Measurements from ENCODE around the gene TNIP2.

TNIP2 gene

DNA sequence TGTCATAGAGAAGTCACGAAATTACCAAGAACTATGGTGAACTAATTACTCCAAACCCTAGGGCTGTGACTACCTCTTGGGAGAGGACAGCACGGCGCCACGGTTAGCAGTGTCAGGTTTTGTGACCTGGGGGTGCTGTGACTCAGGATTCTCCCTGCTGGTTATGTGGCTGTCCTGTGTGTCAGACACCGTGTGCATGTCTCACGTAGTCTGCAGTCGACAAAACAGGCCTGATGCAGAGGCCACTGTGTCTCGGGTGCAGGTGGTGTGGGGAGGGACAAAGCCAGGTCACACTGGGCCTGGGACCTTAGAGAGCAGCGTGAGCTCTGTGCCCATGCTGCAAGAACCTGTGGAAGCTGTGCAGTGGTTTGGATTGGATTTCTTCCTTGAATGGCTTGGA lies 34.1 kb downstream of the TNIP2 start:
- DNase-seq = no peak

DNA sequence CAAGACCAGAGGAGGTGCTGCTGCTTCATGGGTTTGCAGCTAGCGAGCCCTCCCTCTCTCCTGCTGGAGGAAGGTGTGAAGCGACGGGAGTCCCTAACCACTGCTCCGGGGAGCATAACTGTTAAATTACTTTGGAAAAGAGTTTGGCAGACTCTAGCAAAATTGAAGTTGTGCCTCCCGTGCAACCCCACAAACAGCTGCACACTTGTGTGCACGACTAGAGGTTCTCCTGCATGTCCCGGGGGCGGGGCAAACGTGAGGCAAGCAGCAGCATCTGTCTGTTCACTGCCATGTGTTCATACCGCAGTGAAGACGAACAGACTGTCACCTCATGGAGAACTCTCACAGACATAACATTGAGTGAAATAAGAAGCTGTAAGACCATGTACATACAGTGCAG lies 34.5 kb downstream of the TNIP2 start:
- DNase-seq = no peak

DNA sequence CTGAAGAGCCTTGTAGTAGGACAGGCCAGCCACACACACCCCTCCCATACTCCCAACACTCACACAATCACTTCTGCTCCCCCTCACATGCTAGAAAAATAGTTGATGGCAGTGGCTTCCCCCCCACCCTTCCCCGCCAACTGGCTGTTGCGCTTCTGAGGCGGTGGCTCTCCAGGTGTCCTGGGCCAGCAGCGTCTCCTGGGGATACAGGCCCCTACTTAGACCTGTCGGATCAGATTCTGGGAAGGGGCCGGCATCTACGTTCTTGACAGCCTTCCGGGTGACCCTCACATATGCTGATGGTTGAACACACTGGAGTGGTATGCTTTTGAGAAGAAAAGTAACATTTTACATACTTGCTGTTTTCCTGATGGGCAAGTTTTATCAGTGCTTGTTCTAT lies 39.9 kb downstream of the TNIP2 start:
- DNase-seq = no peak

DNA sequence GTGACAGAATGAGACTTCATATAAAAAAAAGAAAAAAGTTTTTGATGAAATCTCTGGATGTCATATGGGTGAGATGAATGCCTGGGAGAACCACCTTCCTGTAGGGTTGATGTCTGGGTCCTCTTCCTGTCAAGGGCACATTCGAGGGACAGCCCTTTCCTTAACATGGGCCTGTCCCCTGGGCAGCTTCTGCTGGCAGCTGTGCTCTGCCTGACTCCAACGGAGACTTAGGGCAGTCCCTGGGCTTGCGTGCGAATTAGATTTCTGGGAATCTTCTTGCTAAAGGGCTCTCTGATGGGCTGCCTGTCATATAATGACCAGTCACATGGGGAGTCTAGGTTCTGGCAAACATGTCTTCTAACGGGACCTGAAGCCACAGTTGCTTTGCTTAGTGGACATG lies 40.7 kb downstream of the TNIP2 start:
- no peak for DNase-seq

DNA sequence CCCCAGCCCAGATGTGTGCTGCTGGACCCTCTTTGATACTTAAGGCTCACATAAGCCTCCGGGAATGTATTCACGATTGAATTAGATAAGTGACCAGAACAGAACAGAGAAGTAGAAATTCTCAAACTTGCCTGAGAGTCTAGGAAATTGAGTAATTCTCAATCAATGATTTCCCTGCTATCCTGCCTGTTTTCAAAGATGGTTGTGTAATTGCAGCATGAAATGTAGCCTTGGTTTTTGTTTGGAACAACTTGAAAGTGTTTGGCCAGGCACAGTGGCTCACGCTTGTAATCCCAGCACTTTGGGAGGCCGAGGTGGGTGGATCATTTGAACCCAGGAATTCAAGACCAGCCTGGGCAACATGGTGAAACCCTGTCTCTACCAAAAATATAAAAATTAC lies 41.2 kb downstream of the TNIP2 start:
- DNase-seq = no peak

DNA sequence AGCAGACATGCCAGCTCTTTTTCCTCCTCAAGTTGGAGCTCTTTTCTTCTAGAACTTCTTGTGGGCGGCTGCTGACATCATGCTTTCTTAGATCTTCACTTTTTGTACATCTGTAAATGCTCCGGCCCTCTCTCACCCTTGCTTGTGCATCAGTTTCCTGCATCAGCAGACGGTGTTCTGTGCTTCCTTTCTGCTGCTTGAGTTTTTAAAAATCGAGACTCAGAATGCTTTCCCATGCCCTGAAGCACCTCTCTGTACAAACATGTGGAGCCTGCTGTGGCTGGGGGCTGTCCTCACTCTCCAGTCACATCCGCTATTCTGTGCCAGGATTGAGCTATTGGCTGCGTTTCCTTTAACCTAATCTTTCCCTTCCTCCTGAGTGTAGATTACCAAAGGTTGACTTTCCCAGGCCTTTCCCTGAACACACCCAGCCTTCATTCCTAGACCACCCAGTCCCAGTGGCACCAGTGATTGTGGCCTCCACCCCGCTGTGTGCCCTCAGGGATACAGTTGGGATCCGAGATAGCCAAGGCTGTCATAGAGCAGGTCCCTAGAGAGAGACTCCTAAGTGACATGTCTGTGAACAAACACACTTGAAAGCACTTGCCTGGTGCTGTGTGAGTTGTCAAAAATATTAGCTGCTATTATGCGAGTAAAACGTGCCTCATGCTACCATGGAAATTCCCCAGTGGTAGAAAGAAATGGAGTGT lies 41.9 kb downstream of the TNIP2 start:
- DNase-seq = peak in 2 of 51 donors; percentile 15 to 19

DNA sequence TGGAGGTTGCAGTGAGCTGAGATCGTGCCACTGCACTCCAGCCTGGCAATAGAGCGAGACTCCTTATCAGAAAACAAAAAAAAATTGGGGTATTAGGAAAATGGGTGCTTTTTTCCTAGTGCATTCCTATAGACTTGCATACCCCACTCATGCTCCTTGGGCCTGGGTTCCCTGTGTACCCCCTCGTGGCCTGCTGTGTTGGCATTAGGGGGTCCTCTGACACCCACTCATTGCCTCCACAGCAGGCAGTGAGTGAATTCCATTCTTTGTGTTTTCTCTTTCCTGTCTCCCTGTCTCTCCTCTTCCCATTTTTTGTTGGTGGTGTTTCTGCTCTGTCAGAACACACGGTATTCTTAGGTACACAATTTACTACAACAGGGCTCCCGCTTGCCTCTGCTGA lies 42.8 kb downstream of the TNIP2 start:
- DNase-seq = no peak

DNA sequence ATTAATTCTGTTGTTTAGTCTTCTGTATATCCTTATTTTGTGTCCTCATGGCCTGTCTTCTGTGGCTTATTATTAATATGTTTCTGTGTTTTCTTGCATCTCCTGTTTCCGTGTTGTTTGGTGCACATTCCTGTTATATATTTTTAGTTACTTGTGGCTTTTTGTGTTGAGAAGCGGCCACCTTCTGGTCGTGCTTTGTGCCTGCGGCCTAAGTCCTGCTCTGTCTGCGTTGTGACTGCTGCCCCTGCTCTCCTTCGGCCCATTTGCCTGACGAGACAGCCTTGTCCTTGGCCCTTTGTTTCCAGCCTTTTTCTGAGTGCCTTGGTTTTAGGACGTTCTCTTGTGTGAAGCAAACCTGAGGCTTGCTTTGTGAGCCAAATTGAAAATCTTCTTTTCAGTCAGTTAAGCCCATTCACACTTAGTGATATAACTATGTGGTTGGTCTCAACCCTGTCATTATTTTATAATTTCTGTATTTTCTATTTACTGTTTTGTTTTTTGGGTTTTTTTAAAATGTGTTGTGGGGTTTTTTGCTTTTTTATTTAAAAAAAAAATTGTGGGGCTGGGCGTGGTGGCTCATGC lies 43.8 kb downstream of the TNIP2 start:
- DNase-seq = no peak

DNA sequence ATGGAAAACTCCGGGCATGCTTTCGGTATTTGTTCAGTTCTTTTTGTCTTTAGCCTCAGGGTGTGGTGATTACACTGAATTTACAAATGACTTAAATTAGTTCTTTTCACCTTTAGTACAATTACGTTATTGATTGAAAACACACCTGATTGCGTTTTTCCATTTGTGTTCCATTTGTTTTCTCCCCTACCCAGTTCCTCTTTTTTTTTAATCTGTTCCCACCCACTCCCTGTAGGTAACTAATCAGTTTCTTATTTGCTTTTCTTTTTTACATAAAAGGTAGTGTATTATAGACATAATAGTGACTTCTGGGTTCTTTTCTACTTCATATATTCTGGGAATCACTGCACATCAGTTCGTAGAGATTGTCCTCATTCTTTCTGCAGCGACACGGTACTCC lies 53.4 kb downstream of the TNIP2 start:
- DNase-seq = no peak

DNA sequence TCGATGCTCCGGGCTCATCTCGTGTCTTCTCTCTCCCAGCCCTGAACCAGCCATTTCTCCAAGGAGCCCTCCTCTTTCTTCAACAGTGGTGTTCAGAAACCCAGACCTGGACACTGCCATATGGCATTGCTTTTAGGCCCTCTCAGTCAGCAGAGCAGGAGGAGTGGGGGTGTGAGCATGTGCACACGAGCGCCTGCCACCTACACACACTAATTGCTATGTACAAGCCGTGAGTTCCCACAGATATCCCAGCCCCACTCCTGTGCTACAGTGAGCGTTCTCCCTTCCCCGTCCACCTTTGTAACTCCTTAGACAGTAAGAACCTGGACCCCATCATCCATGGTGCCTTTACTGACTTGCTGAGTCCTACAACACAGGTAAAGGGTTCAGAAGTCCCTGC lies 53.8 kb downstream of the TNIP2 start:
- no peak for DNase-seq

DNA sequence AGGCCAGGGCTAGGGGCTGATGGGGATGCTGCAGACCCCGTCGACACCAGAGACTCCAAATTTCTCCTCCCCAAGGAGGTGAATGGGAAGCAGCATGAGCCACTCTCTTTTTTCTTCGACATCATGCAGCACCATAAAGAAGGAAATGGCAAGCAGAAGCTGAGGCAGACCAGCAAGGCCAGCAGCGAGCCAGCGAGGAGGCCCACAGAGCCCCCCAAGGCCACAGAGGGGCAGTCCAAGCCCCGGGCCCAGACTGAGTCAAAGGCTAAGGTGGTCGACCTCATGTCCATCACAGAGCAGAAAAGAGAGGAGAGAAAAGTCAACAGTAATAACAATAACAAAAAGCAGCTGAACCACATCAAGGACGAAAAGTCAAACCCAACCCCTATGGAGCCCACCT lies 56.1 kb downstream of the TNIP2 start:
- no peak for DNase-seq

DNA sequence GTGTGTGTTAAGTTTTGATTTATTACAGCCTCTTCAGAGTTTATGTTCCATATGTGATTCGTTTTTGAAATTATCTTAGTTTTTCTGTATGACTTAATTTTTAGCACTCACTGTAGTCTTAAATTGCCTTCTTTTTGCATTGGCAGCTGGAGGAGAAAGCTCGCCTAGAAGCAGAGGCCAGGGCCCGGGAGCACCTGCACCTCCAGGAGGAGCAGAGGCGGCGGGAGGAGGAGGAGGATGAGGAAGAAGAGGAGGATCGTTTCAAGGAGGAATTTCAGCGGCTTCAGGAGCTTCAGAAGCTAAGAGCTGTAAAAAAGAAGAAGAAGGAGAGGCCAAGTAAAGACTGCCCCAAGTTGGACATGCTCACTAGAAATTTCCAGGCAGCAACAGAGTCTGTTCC lies 56.6 kb downstream of the TNIP2 start:
- no peak for DNase-seq

DNA sequence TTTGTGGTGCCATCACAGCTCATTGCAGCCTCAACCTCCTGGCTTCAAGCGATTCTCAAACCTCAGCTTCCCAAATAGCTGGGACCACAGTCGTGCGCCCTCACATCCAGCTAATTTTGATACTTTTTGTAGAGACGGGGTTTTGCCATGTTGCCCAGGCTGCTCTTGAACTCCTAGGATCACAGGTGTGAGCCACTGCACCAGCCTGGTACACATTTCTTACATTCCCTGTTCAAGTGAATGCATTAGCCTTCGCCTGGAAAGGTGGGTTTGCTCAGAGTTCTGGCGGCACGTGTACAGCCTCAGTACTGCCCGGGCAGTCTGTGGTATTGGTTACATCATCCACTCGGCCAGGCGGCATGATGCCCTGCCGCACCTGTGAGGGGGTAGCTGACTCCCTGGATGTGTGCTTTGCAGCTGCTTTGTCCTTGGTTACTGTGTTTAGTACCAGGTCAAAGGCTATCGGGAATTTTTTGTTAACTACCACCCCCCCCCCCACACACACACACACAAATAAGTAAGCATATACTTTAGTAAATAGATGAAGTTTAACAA lies 57.1 kb downstream of the TNIP2 start:
- DNase-seq = no peak

DNA sequence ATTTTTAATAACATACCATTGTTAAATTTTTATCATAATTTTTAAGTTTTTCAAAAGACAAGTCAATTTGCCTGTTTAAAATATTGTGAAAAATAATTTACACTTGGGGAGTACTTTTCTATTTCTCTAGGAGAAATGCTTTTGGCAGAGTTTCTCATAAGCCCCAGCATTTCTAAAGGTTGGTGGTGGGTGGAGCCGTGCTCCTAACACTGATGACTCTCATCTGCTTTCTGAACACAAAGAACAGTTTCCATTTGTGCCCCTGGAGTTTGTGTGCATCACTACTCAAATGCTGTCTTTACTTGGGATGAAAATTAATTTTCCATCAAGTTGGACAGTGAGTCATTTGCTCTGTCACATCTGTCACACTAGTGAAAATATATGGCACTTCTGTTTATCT lies 57.6 kb downstream of the TNIP2 start:
- DNase-seq = peak in 1 of 51 donors; percentile 20

DNA sequence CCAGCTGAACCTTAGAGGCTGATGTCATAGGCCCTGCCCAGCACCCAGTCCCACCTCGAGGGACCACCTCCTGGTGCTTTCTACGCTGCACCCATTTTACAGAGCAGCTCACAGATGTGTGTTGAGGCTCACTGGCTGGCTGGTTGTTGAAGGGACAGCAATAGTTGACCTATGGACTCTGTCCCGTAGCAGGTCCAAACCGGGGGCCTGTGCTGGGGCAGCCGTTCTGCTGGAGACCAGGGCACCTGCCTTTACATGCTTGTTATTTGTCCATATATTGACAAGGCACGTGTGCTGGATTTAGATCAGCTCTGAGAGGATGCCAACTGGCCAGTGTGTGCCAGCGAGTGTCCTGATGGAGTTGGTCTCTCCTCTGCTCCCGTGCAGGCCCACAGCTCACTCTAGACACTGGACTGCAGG lies 58.1 kb downstream of the TNIP2 start:
- DNase-seq = no peak

DNA sequence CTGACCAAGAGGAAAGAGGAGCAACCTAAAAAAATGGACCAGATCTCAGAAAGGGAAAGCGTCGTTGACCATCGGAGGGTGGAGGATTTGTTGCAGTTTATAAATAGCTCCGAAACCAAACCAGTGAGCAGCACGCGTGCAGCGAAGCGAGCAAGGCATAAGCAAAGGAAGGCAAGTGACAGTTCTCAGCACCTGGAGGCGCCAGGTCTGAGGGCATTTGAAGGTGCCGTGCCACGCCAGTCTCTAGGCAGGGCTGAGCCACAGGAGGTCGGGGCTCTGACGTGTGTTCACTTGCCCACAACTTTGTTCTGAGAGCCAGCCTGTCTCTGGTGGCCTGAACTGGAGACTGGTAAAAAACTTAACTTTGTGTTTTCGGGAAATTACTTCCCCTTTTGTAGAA lies 59.7 kb downstream of the TNIP2 start:
- DNase-seq = no peak

DNA sequence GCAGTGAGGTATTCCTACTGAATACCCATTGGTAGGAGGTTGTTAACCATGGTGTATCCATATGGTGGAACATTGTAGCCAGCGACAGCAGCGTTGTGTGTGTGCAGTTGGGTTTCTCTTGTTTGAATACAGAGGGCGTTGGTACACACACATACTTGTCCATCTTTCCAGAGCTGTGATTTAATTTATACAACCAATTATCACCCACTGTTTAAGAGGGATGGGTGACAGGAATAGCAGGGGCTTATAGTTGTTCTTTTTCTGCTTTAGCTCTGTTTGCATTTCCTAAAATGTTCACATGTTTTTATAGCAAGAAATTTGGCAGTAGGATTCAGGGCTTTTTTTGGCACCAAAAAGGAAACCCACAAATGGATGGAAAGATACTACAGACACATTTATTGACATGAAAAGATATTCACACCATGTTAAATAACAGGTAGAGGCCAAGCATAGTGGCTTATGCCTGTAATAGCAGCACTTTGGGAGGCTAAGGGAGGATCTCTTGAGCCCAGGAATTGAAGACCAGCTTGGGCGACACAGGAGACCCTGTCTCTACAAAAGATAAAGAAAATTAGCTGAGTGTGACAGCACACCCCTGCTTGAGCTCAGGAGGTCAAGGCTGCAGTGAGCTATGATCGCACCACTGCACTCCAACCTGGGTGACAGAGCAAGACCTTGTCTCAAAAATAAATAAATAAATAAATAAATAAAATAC lies 60.6 kb downstream of the TNIP2 start:
- DNase-seq = no peak

DNA sequence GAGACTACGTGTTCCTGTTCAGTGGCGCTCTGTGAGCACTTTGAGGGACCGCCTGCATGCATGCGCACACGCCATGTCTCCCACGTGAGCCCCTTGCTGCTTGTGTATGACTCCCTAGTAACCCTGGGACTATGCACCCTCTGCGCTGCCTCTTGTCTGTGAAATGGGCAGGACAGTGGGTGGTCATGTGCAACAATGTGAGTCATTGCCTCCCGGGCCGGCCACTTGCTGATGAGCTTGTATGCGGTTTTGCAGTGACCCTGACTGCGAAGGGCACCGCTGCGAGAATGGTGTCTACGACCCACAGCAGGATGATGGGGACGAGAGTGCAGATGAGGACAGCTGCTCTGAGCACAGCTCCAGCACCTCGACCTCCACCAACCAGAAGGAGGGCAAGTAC lies 61.4 kb downstream of the TNIP2 start:
- no peak for DNase-seq

DNA sequence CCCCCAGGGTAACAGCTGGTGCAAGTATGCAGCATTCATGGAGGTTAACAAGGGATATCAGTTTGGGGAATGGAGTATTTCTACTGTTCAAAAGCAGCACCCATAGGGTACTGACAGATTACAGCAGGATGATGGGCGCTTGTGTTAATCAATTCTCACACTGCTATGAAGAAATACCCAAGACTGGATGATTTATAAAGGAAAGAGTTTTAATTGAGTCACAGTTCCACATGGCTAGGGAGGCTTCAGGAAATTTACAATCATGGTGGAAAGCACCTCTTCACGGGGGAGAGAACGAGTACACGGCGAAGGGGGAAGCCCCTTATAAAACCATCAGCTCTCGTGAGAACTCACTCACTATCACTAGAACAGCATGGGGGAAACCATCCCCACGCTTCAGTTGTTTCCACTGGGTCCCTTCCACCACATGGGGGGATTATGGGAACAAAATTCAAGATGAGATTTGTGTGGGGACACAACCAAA lies 64.1 kb downstream of the TNIP2 start:
- DNase-seq = no peak
